ENCODE measurements around the gene SHQ1.
"Not testable (repeated sequence)": the region's sequence is repeated elsewhere in the genome, so short reads cannot be mapped to it uniquely, and the experiment has no call there.

SHQ1 gene

DNA sequence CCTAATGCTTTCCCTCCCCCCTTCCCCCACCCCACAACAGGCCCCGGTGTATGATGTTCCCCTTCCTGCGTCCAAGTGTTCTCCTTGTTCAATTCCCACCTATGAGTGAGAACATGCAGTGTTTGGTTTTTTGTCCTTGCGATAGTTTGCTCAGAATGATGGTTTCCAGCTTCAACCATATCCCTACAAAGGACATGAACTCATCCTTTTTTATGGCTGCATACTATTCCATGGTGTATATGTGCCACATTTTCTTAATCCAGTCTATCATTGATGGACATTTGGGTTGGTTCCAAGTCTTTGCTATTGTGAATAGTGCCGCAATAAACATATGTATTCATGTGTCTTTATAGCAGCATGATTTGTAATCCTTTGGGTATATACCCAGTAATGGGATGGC, 137.8 kb downstream of the SHQ1 start:
- DNase-seq = not testable (repeated sequence)

GRCh38 chr3:72708441-72708840, 139.8 kb downstream of the SHQ1 start:
- DNase-seq = no peak

DNA sequence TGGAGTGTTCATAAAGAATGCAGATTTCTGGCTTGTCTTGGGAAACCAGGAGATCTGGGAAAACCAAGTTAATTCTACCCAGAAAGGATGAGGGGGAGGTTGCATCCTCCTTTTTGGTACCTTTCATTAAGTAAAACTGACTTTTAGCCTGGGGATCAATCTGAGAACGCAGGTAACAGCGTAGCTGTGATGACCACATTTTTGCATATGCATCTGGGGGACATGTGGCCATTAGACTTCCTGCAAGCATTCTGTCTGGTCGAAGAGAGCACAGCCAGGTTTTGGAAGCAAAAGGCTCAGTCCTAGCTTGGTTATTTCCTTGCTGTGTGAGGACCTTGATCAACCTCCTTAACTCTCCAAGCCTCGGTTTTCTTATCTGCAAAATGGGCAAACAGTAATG, 145.2 kb downstream of the SHQ1 start:
- DNase-seq = no peak

DNA sequence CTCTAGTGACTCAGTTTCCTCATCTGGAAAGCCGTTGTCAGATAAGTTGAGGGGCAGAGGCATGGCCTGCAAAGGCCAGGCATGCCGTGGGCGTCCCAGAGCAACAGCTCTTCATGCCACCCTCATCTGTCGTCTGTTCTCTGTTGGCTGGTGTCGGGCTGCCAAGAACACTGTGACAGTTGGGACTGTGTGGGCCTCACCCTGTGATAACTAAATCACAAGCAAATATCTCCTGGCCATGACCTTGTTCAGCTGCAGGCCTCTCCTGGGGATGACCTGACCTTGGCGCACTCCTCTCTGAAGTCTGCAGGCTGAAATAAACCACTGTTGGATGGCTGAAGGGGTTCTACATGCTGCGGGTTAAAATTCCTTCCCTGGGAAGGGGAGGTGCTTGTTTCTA, 145.9 kb downstream of the SHQ1 start:
- no peak for DNase-seq

DNA sequence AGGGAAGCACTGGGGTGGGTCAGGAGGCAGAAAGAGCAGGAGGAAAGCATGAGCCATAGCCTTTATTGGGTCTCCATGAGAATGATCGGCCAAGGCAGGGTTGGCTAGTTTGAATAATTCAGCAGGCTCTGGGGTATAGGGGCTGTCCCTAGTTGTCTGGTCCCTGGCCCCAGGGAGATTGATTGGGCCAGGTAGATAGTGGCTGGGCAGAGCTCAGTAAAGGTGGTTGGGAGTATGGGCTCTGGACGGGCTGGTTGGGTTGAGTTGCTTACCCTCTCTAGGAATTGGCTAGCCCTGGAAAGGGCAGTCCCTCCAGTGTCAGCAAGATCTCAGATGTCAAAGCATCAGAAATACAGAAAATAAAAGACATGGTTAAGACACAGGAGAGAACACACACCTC, 148.1 kb downstream of the SHQ1 start:
- no peak for DNase-seq

DNA sequence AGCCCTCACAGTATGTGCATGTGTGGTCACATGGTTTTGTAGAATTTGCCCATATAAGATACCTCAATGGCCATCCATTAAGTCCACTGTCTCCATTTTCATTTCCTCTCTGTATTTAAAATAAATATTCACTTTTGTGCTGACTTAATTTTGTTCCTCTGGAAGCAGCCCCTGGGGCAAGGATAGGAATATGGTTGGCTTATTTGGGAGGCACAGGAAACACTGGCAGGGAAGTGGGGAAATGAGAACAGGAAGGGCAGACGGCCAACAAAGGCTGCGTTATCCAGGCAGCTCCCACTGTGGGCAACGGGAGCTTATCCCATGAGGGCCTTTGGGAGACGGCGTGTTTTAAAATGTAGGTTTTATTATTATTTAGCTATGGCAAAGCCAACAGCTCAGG, 148.6 kb downstream of the SHQ1 start:
- no peak for DNase-seq

Data from CD4-positive, alpha-beta T cell treated with Interferon alpha-2 for 1 hour (primary cell).